IMR-90 (cell line): ENCODE data around the gene DUS1L. TPM values are rescaled to one million over a fixed set of nuclear protein-coding genes. Genes with fewer than 3 reads are reported as not detected.
A peak's percentile ranks its signal among the peaks of the same experiment; 100 is the strongest.

Experiments used
- ATAC-seq: fragments of 200-7000 bp; cut with Tn5 transposase; 2 replicates; pipeline ENCODE4 v1.9.1; 2020; ENCODE audit warnings: low read depth, mild to moderate bottlenecking, moderate library complexity
- BruUV-seq: library from RNA; stranded (reverse); fragments of 400-500 nt; replicated peaks from 2 replicates; lab custom pipeline; 2021; lab: Mats Ljungman, UMichigan
- CTCF ChIA-PET: fragments of 300-600 bp; formaldehyde crosslinking; extraction: SDS; loops from one replicate; lab custom pipeline; 2021; ENCODE audit warnings: antibody characterized with exemption; lab: Yijun Ruan, JAX
- POLR2A ChIA-PET: fragments of 300-600 bp; sonication (Branson Sonifier 250); formaldehyde crosslinking; loops from one replicate; lab custom pipeline; 2022; ENCODE audit warnings: antibody characterized with exemption; ENCODE audit not compliant: unreplicated experiment; lab: Charles Lee
- DNase-seq: peaks from one replicate; pipeline ENCODE4 v3.0.0; 2013
- H2AFZ ChIP-seq: replicated peaks from 2 replicates; pipeline ENCODE3; 2013; ENCODE audit warnings: low read length, mild to moderate bottlenecking; ENCODE audit not compliant: poor library complexity
- H2AK5ac ChIP-seq: 2 replicates; pipeline ENCODE4 v1.6.1; 2013; ENCODE audit warnings: low read depth, low read length, inconsistent platforms
- H2AK9ac ChIP-seq: replicated peaks from 2 replicates; pipeline ENCODE3; 2013; ENCODE audit warnings: mild to moderate bottlenecking, low read depth, low read length, moderate library complexity; ENCODE audit not compliant: poor library complexity
- H2BK120ac ChIP-seq: 2 replicates; pipeline ENCODE4 v1.6.1; 2013; ENCODE audit warnings: low read depth, low read length, inconsistent platforms
- H2BK15ac ChIP-seq: 3 replicates; pipeline ENCODE4 v1.6.1; 2013; ENCODE audit warnings: low read depth, low read length, inconsistent platforms
- H2BK20ac ChIP-seq: 2 replicates; pipeline ENCODE4 v1.6.1; 2013; ENCODE audit warnings: low read depth, mild to moderate bottlenecking, inconsistent platforms, low read length, moderate library complexity
- H2BK5ac ChIP-seq: 2 replicates; pipeline ENCODE4 v1.6.1; 2013; ENCODE audit warnings: mild to moderate bottlenecking, low read depth, low read length, inconsistent platforms; ENCODE audit not compliant: poor library complexity, severe bottlenecking
- H3K14ac ChIP-seq: replicated peaks from 2 replicates; pipeline ENCODE4 v1.6.1; 2013; ENCODE audit warnings: low read depth, low read length, inconsistent platforms
- H3K18ac ChIP-seq: 2 replicates; pipeline ENCODE4 v1.6.1; 2013; ENCODE audit warnings: low read depth, low read length, control low read depth
- H3K23ac ChIP-seq: 2 replicates; pipeline ENCODE4 v1.6.1; 2013; ENCODE audit warnings: low read depth, low read length, inconsistent platforms
- H3K27ac ChIP-seq: 2 replicates; pipeline ENCODE4 v1.5.1; 2013; ENCODE audit warnings: mild to moderate bottlenecking, control low read depth, low read length; ENCODE audit not compliant: insufficient read depth
- H3K27me3 ChIP-seq: 2 replicates; pipeline ENCODE4 v1.6.1; 2013; ENCODE audit warnings: low read length; ENCODE audit not compliant: control insufficient read depth, insufficient read depth
- H3K36me3 ChIP-seq: 2 replicates; pipeline ENCODE4 v1.6.1; 2013; ENCODE audit warnings: low read length, mixed read lengths; ENCODE audit not compliant: control insufficient read depth, insufficient read depth
- H3K4ac ChIP-seq: 2 replicates; pipeline ENCODE4 v1.6.1; 2013; ENCODE audit warnings: low read depth, low read length, inconsistent platforms
- H3K4me1 ChIP-seq: 2 replicates; pipeline ENCODE4 v1.6.1; 2013; ENCODE audit warnings: low read length, mixed read lengths; ENCODE audit not compliant: control insufficient read depth, insufficient read depth
- H3K4me2 ChIP-seq: 2 replicates; pipeline ENCODE4 v1.6.1; 2013; ENCODE audit warnings: low read depth, mild to moderate bottlenecking, control low read depth, low read length, moderate library complexity
- H3K4me3 ChIP-seq: 2 replicates; pipeline ENCODE4 v1.5.1; 2013; ENCODE audit warnings: low read depth, mild to moderate bottlenecking, control low read depth, low read length, moderate library complexity; ENCODE audit not compliant: insufficient read depth
- H3K56ac ChIP-seq: 2 replicates; pipeline ENCODE4 v1.6.1; 2013; ENCODE audit warnings: low read length, inconsistent platforms; ENCODE audit not compliant: insufficient read depth; ENCODE audit errors: extremely low read depth
- H3K79me1 ChIP-seq, 2 experiments: 2 replicates each; pipeline ENCODE4 v1.6.1; 2013; ENCODE audit warnings: low read length in 2 of 2, inconsistent platforms in 1 of 2, low read depth in 1 of 2
- H3K9ac ChIP-seq: 2 replicates; pipeline ENCODE4 v1.6.1; 2013; ENCODE audit warnings: low read depth, low read length, control low read depth
- H3K9me1 ChIP-seq: 2 replicates; pipeline ENCODE4 v1.6.1; 2013; ENCODE audit warnings: low read length, inconsistent platforms; ENCODE audit not compliant: insufficient read depth
- H3K9me3 ChIP-seq: 2 replicates; pipeline ENCODE4 v1.6.1; 2013; ENCODE audit warnings: low read length; ENCODE audit not compliant: control insufficient read depth, insufficient read depth
- H4K20me1 ChIP-seq: 2 replicates; pipeline ENCODE4 v1.6.1; 2013; ENCODE audit warnings: low read length, inconsistent platforms; ENCODE audit not compliant: insufficient read depth
- H4K5ac ChIP-seq: 2 replicates; pipeline ENCODE4 v1.6.1; 2013; ENCODE audit warnings: mild to moderate bottlenecking, low read depth, low read length, control low read depth
- H4K8ac ChIP-seq, 2 experiments: 2 replicates each; pipeline ENCODE4 v1.6.1; 2013; ENCODE audit warnings: low read depth in 2 of 2, low read length in 2 of 2, control low read depth in 1 of 2, inconsistent platforms in 1 of 2
- H4K91ac ChIP-seq: 2 replicates; pipeline ENCODE4 v1.6.1; 2013; ENCODE audit warnings: low read depth, low read length, inconsistent platforms; ENCODE audit not compliant: insufficient read depth
- MAZ ChIP-seq: IDR thresholded peaks from 2 replicates; pipeline ENCODE4 v1.6.1; 2012; ENCODE audit warnings: low read depth, mild to moderate bottlenecking, low read length, improper control_type of control experiment, moderate library complexity, borderline replicate concordance
- WGBS, 2 experiments: methylation state at CpG; one replicate each; pipeline versions ENCODE4 v1.1.5 to v1.1.7; 2013; ENCODE audit warnings: missing lambda C conversion rate in 2 of 2; ENCODE audit not compliant: insufficient read length in 1 of 2; ENCODE audit errors: extremely low coverage in 2 of 2; 5-methylcytosine and 5-hydroxymethylcytosine counted together
- dilution Hi-C: fragments of 300-500 bp; cut with HindIII; formaldehyde crosslinking; loops from one replicate; pipeline ENCODE4 v1.14.3; 2018; ENCODE audit warnings: low sequenced_read_pairs; ENCODE audit not compliant: unreplicated experiment
- in situ Hi-C: fragments of 300-500 bp; cut with MboI; formaldehyde crosslinking; loops from 3 replicates; pipeline ENCODE4 v1.14.3; 2019; ENCODE audit warnings: low sequenced_read_pairs, inconsistent platforms, mixed read lengths
- intact Hi-C: fragments of 100-400 bp; cut with micrococcal nuclease; formaldehyde crosslinking; loops from 2 replicates; pipeline ENCODE4 v1.10.0; 2022
- polyA plus RNA-seq, 3 experiments: library from polyadenylated mRNA; depleted of rRNA; stranded (reverse); fragments of >200 nt; gene quantifications; 2 replicates each; pipeline ENCODE4 v1.2.3, GENCODE V29; 2012; ENCODE audit warnings: low replicate concordance in 1 of 3
- total RNA-seq: library from RNA; depleted of rRNA; stranded (reverse); fragments of >200 nt; gene quantifications from 2 replicates; pipeline ENCODE4 v1.2.3, GENCODE V29; 2012

Gene DUS1L
- total and polyA plus RNA-seq, 2 of the 4 experiments (the other 2 are of a cell fraction), result 29.0 to 76.9 TPM

DNA sequence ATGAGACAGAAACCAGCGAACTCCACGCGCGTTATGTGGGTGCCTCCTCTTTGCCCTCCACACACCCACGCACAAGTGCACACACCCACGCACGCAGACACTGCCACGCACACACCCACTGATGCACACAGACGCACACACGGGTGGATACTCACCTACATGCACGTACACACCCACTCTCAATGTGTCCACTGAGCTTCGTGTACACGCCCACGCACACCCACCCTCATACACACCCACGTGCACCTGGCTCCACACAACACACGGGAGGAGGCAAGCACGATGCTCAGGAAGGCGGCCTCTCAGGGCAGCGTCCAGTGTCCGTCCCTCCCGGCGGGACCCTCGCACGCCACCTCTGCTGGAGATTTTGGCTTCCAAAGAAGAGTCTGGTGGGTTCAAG, 18.2 kb downstream of the DUS1L start:
- H3K23ac ChIP-seq, result no peak overlapping the region
- DNase-seq, result no peak
- ChIA-PET POLR2A (no interaction called here), CTCF (no interaction called here)
- H3K36me3 ChIP-seq, result peaks cover 30% of the 10 kb centered on the region
- no peak overlapping the region for H3K56ac ChIP-seq
- no peak overlapping the region for H3K9ac ChIP-seq
- no peak overlapping the region for H2AFZ ChIP-seq
- no peaks in the 10 kb centered on the region for H3K9me3 ChIP-seq
- peaks cover 3% of the 10 kb centered on the region for H4K20me1 ChIP-seq
- H3K18ac ChIP-seq, result no peak overlapping the region
- no peak overlapping the region for H2BK5ac ChIP-seq
- H3K4me2 ChIP-seq, result no peak overlapping the region
- no peak overlapping the region for H2BK20ac ChIP-seq
- H2AK9ac ChIP-seq, result peak overlapping the region; percentile 70
- no peak overlapping the region for H2AK5ac ChIP-seq
- intact Hi-C loops, result no loop called here
- ATAC-seq, result no peak
- H3K4me3 ChIP-seq, result no peak overlapping the region
- no peak overlapping the region for H4K8ac ChIP-seq
- peaks cover 13% of the 10 kb centered on the region for H3K9me1 ChIP-seq
- peaks cover 10% of the 10 kb centered on the region for H3K4me1 ChIP-seq
- H3K79me1 ChIP-seq, result peaks cover 10 to 20% of the 10 kb centered on the region in 2 experiments
- BruUV-seq, result no TSS peak
- dilution Hi-C loops, result no loop called here
- H3K27ac ChIP-seq, result no peak overlapping the region
- H2BK120ac ChIP-seq, result no peak overlapping the region
- H3K4ac ChIP-seq, result no peak overlapping the region
- H3K27me3 ChIP-seq, result no peaks in the 10 kb centered on the region
- H4K5ac ChIP-seq, result no peak overlapping the region
- H4K91ac ChIP-seq, result no peak overlapping the region
- no peak for TF ChIP-seq MAZ
- 96% methylated on average over 13 of the region's 24 CpGs; no CpG with 5 or more reads in 1 of the 2 experiments for WGBS, 2 experiments
- in situ Hi-C loops, result no loop called here
- no peak overlapping the region for H2BK15ac ChIP-seq
- H3K14ac ChIP-seq, result no peak overlapping the region
